ENCODE results near the gene GPN2. TPM values are rescaled to one million over a fixed set of nuclear protein-coding genes. Genes with fewer than 3 reads are reported as not detected.

The GPN2 gene
- total and polyA plus RNA-seq, 2 donors (not counting 3 experiments of a cell fraction or from before 2014, with no cell fraction given) = 21.9 to 37.4 TPM

DNA sequence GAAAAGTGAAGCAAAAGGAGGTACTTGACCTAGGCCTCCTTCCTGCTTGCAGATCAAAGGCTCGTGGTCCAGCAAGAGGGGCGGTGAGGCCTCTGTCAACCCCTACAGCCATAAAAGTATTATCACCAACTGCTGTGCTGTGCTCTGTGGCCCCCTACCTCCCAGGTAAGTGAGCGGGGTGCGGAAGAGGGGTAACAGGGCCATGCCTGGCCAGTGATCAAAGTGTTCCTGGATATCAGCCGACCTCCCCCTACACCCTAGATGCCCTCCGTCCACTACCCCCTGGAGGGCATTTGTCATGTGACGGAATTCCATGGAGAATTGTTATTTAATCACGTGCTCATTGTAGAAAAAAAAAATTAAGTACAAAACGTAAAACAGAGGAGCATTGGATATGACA lies 37.4 kb downstream of the GPN2 start:
- POLR2A ChIA-PET = no interaction called here
- intact Hi-C loops (cut with micrococcal nuclease) = loop anchor here (1.0 kb wide), 2 partner anchors 13 to 26 kb away; no protein-coding TSS in a partner anchor

More for the DNA sequence above, 37.4 kb downstream of the GPN2 start:
- Histone ChIP-seq H3K9me1 (replicated peaks; ENCODE audit: control insufficient read depth, extremely low read depth, insufficient read depth, low read length) (no peaks in the 10 kb centered on the region), H3K36me3 (ENCODE audit: control insufficient read depth in 2 of 2, extremely low read depth in 1 of 2, insufficient read depth in 2 of 2, low read length in 2 of 2) (peaks cover 12 to 37% of the 10 kb centered on the region in 2 experiments), H3K9me3 (replicated peaks; ENCODE audit: control insufficient read depth, insufficient read depth, low read length) (no peaks in the 10 kb centered on the region), H3K27ac (ENCODE audit: insufficient read depth, low read depth, low read length) (no peak overlapping the region), H3K79me2 (ENCODE audit: control insufficient read depth, insufficient read depth, low read length) (no peaks in the 10 kb centered on the region), H3K4me2 (ENCODE audit: insufficient read depth, low read length) (no peak overlapping the region), H4K20me1 (replicated peaks; ENCODE audit: control insufficient read depth, extremely low read depth, insufficient read depth, low read length) (no peaks in the 10 kb centered on the region), H2AFZ (ENCODE audit: low read depth, low read length) (no peak overlapping the region), H3K9ac (replicated peaks; ENCODE audit: extremely low read depth, insufficient read depth, low read length) (no peak overlapping the region), H3K4me1 (ENCODE audit: control insufficient read depth, extremely low read depth, insufficient read depth, low read length) (peaks cover 9% of the 10 kb centered on the region), H3K4me3 (replicated peaks in 1 of 3; ENCODE audit: insufficient read depth in 1 of 3, low read depth in 1 of 3, low read length in 3 of 3) (no peak overlapping the region), H3K27me3 (ENCODE audit: control insufficient read depth in 2 of 2, insufficient read depth in 2 of 2, low read length in 2 of 2) (no peaks in the 10 kb centered on the region)
- DNase-seq (ENCODE audit: low read depth, low spot score) (no peak), FAIRE-seq (no peak)
- CTCF ChIA-PET = interaction anchor here (1.1 kb wide), 1 partner anchor 25 kb away, joined by 9 read pairs; no protein-coding TSS in a partner anchor
- dilution Hi-C loops (cut with MboI; ENCODE audit: extremely low pct_ligation_motif_present, low sequenced_read_pairs) = no loop called here
- BruUV-seq (replicated peaks) = no TSS peak
- TF ChIP-seq, protein P1, sequence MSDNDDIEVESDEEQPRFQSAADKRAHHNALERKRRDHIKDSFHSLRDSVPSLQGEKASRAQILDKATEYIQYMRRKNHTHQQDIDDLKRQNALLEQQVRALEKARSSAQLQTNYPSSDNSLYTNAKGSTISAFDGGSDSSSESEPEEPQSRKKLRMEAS (IDR thresholded peaks at IDR 0.05; ENCODE audit: insufficient read depth, insufficient read length) = no peak
- no peak for TF ChIP-seq POLR2AphosphoS5 (IDR thresholded peaks at IDR 0.05; ENCODE audit: insufficient read depth, low read depth, low read length)
- no peak for TF ChIP-seq FOS (IDR thresholded peaks at IDR 0.05; ENCODE audit: borderline replicate concordance, insufficient read depth, low read length)
- no peak for TF ChIP-seq EZH2 (IDR thresholded peaks at IDR 0.05; ENCODE audit: borderline replicate concordance, low read depth, low read length, severe bottlenecking)
- no peak for TF ChIP-seq GATA2 (IDR thresholded peaks at IDR 0.05; ENCODE audit: insufficient read depth, insufficient read length, low read depth, low read length)
- TF ChIP-seq POLR2A (IDR thresholded peaks at IDR 0.05; ENCODE audit: low read depth, low read length) = no peak
- TF ChIP-seq MYC (IDR thresholded peaks at IDR 0.05; ENCODE audit: low read depth, low read length) = no peak
- TF ChIP-seq JUN (IDR thresholded peaks at IDR 0.05; ENCODE audit: borderline replicate concordance, insufficient read depth, insufficient read length, low read depth) = no peak
- TF ChIP-seq, protein P2, sequence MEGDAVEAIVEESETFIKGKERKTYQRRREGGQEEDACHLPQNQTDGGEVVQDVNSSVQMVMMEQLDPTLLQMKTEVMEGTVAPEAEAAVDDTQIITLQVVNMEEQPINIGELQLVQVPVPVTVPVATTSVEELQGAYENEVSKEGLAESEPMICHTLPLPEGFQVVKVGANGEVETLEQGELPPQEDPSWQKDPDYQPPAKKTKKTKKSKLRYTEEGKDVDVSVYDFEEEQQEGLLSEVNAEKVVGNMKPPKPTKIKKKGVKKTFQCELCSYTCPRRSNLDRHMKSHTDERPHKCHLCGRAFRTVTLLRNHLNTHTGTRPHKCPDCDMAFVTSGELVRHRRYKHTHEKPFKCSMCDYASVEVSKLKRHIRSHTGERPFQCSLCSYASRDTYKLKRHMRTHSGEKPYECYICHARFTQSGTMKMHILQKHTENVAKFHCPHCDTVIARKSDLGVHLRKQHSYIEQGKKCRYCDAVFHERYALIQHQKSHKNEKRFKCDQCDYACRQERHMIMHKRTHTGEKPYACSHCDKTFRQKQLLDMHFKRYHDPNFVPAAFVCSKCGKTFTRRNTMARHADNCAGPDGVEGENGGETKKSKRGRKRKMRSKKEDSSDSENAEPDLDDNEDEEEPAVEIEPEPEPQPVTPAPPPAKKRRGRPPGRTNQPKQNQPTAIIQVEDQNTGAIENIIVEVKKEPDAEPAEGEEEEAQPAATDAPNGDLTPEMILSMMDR (IDR thresholded peaks at IDR 0.05; ENCODE audit: extremely low read depth in 1 of 2, insufficient read depth in 1 of 2, low read depth in 1 of 2, low read length in 2 of 2) = no peak

All from endothelial cell of umbilical vein (primary cell).